ENCODE measurements around the gene RASA1. TPM values are rescaled to one million over a fixed set of nuclear protein-coding genes. Genes with fewer than 3 reads are reported as not detected.

RASA1 gene
- total and polyA plus RNA-seq, 9 donors = 19.6 to 33.9 (median 30.2) TPM

- Histone ChIP-seq H3K27me3 (no peaks in the 10 kb centered on the region), H3K27ac (no peak overlapping the region), H3K9me3 (no peaks in the 10 kb centered on the region), H3K4me3 (no peak overlapping the region), H3K4me1 (ENCODE audit: insufficient read depth) (no peaks in the 10 kb centered on the region), H3K36me3 (no peaks in the 10 kb centered on the region)
- DNase-seq = no peak
- intact Hi-C loops (cut with DNase I) = no loop called here
- no peak for TF ChIP-seq EP300 (IDR thresholded peaks at IDR 0.05)
- TF ChIP-seq POLR2A (IDR thresholded peaks at IDR 0.05) = no peak
- TF ChIP-seq CTCF (IDR thresholded peaks at IDR 0.05) = no peak
These were observed 72.3 kb downstream of the RASA1 start for GRCh38 chr5:87339986-87340385.

- TF ChIP-seq EP300 (IDR thresholded peaks at IDR 0.05) (no peak), CTCF (IDR thresholded peaks at IDR 0.05) (no peak), POLR2A (IDR thresholded peaks at IDR 0.05) (no peak)
- DNase-seq = no peak
- 25 to 57% (median 31%) methylated on average over 2 of the region's 2 CpGs for WGBS, 3 donors
- Histone ChIP-seq H3K9me3 (no peaks in the 10 kb centered on the region), H3K4me1 (ENCODE audit: insufficient read depth) (no peaks in the 10 kb centered on the region), H3K27ac (no peak overlapping the region), H3K4me3 (no peak overlapping the region), H3K36me3 (no peaks in the 10 kb centered on the region), H3K27me3 (no peaks in the 10 kb centered on the region)
- intact Hi-C loops (cut with DNase I) = no loop called here
These were observed 73.0 kb downstream of the RASA1 start for GRCh38 chr5:87340716-87341115.

GRCh38 chr5:87347272-87347671 lies 79.6 kb downstream of the RASA1 start:
- H3K4me3 ChIP-seq = no peak overlapping the region
- no peaks in the 10 kb centered on the region for H3K36me3 ChIP-seq
- no peaks in the 10 kb centered on the region for H3K27me3 ChIP-seq
- WGBS, 3 donors = 91 to 93% (median 93%) methylated on average over 1 of the region's 1 CpG
- intact Hi-C loops (cut with DNase I) = no loop called here
- TF ChIP-seq CTCF (IDR thresholded peaks at IDR 0.05) (no peak), EP300 (IDR thresholded peaks at IDR 0.05) (no peak), POLR2A (IDR thresholded peaks at IDR 0.05) (no peak)
- H3K27ac ChIP-seq = no peak overlapping the region
- no peaks in the 10 kb centered on the region for H3K9me3 ChIP-seq
- H3K4me1 ChIP-seq (ENCODE audit: insufficient read depth) = no peaks in the 10 kb centered on the region
- no peak for DNase-seq

- no peaks in the 10 kb centered on the region for H3K27me3 ChIP-seq
- H3K9me3 ChIP-seq = no peaks in the 10 kb centered on the region
- TF ChIP-seq EP300 (IDR thresholded peaks at IDR 0.05) (no peak), POLR2A (IDR thresholded peaks at IDR 0.05) (no peak)
- H3K4me1 ChIP-seq (ENCODE audit: insufficient read depth) = no peaks in the 10 kb centered on the region
- no peak overlapping the region for H3K4me3 ChIP-seq
- no peak overlapping the region for H3K27ac ChIP-seq
- intact Hi-C loops (cut with DNase I) = no loop called here
- no peak for DNase-seq
- no peaks in the 10 kb centered on the region for H3K36me3 ChIP-seq
These were observed 80.2 kb downstream of the RASA1 start for GRCh38 chr5:87347841-87348240.

GRCh38 chr5:87354496-87354895 lies 86.8 kb downstream of the RASA1 start:
- intact Hi-C loops (cut with DNase I) = no loop called here
- DNase-seq = no peak
- TF ChIP-seq CTCF (IDR thresholded peaks at IDR 0.05) (no peak), POLR2A (IDR thresholded peaks at IDR 0.05) (no peak), EP300 (IDR thresholded peaks at IDR 0.05) (no peak)
- no peak overlapping the region for H3K27ac ChIP-seq
- H3K36me3 ChIP-seq = no peaks in the 10 kb centered on the region
- whole genome bisulfite sequencing, 3 donors = 98 to 100% (median 100%) methylated on average over 1 of the region's 1 CpG
- H3K9me3 ChIP-seq = no peaks in the 10 kb centered on the region
- no peak overlapping the region for H3K4me3 ChIP-seq
- H3K4me1 ChIP-seq (ENCODE audit: insufficient read depth) = no peaks in the 10 kb centered on the region
- H3K27me3 ChIP-seq = no peaks in the 10 kb centered on the region

Data from ovary (tissue), 9 donors.